Keratinocyte (primary cell): ENCODE measurements around the gene FAM107B. TPM values are rescaled to one million over a fixed set of nuclear protein-coding genes. Genes with fewer than 3 reads are reported as not detected.

Experiments
- DNase-seq: peaks from one replicate; pipeline ENCODE4 v3.0.0-alpha.2; 2011; ENCODE audit warnings: low read depth, missing footprints, low spot score
- FAIRE-seq: peaks from 2 replicates; lab custom pipeline; 2011; peaks lifted over from hg19 to GRCh38; lab: Jason Lieb, UNC
- H2AFZ ChIP-seq: 2 replicates; pipeline ENCODE4 v1.6.0; 2012; ENCODE audit warnings: low read length, control low read depth, inconsistent platforms; ENCODE audit not compliant: control insufficient read depth
- H3K27ac ChIP-seq: 2 replicates; pipeline ENCODE4 v1.5.1; 2011; ENCODE audit warnings: low read length; ENCODE audit not compliant: control insufficient read depth, insufficient read depth
- H3K27me3 ChIP-seq: 3 replicates; pipeline ENCODE4 v1.6.0; 2011; ENCODE audit warnings: low read length; ENCODE audit not compliant: control insufficient read depth, insufficient read depth; ENCODE audit errors: extremely low read depth
- H3K36me3 ChIP-seq, 2 experiments: 2 replicates in 1 of 2; 3 replicates in 1 of 2; pipeline ENCODE4 v1.5.1; 2011; ENCODE audit warnings: low read length in 2 of 2, mild to moderate bottlenecking in 1 of 2; ENCODE audit not compliant: control insufficient read depth in 2 of 2, insufficient read depth in 2 of 2; ENCODE audit errors: extremely low read depth in 1 of 2
- H3K4me1 ChIP-seq: 3 replicates; pipeline ENCODE4 v1.5.1; 2011; ENCODE audit warnings: low read length; ENCODE audit not compliant: control insufficient read depth, insufficient read depth; ENCODE audit errors: extremely low read depth
- H3K4me2 ChIP-seq: 3 replicates; pipeline ENCODE4 v1.6.0; 2011; ENCODE audit warnings: low read depth, low read length; ENCODE audit not compliant: control insufficient read depth, insufficient read depth; ENCODE audit errors: extremely low read depth
- H3K4me3 ChIP-seq, 3 experiments: fragments of 200-600 bp in 1 of 3; sonication (generic) in 1 of 3; 2 replicates in 2 of 3; 3 replicates in 1 of 3; pipeline ENCODE4 v1.5.1; 2011 to 2016; ENCODE audit warnings: low read length in 3 of 3, mild to moderate bottlenecking in 3 of 3, control low read depth in 2 of 3, inconsistent platforms in 1 of 3, low read depth in 1 of 3, mixed read lengths in 1 of 3, mixed run types in 1 of 3, moderate library complexity in 1 of 3; ENCODE audit not compliant: control insufficient read depth in 2 of 3, insufficient read depth in 2 of 3; ENCODE audit errors: extremely low read depth in 1 of 3
- H3K79me2 ChIP-seq: 2 replicates; pipeline ENCODE4 v1.6.0; 2012; ENCODE audit warnings: low read length; ENCODE audit not compliant: control insufficient read depth, insufficient read depth
- H3K9ac ChIP-seq: 3 replicates; pipeline ENCODE4 v1.6.0; 2011; ENCODE audit warnings: low read length; ENCODE audit not compliant: control insufficient read depth, insufficient read depth; ENCODE audit errors: extremely low read depth
- H3K9me1 ChIP-seq: 3 replicates; pipeline ENCODE4 v1.6.0; 2011; ENCODE audit warnings: low read length; ENCODE audit not compliant: control insufficient read depth, insufficient read depth; ENCODE audit errors: extremely low read depth
- H3K9me3 ChIP-seq: 2 replicates; pipeline ENCODE4 v1.5.1; 2012; ENCODE audit warnings: low read depth, low read length; ENCODE audit not compliant: control insufficient read depth
- H4K20me1 ChIP-seq: 3 replicates; pipeline ENCODE4 v1.6.0; 2011; ENCODE audit warnings: low read length; ENCODE audit not compliant: control insufficient read depth, insufficient read depth; ENCODE audit errors: extremely low read depth
- EZH2 ChIP-seq: IDR thresholded peaks from one replicate; pipeline ENCODE4 v1.6.1; 2012; ENCODE audit warnings: inconsistent platforms, mild to moderate bottlenecking, low read length, moderate library complexity
- dilution Hi-C: fragments of 300-500 bp; cut with MboI; formaldehyde crosslinking; loops from one replicate; pipeline ENCODE4 v1.7.0; 2020; ENCODE audit warnings: low sequenced_read_pairs; ENCODE audit not compliant: extremely low pct_ligation_motif_present
- polyA plus RNA-seq, 5 experiments: library from polyadenylated mRNA; depleted of rRNA in 3 of 5; stranded (reverse) in 3 of 5; stranded (forward) in 1 of 5; unstranded in 1 of 5; fragments of >200 nt; gene quantifications; 1 replicate in 1 of 5; 2 replicates in 3 of 5; 3 replicates in 1 of 5; pipeline versions ENCODE4 v1.2.1 to v1.2.3, GENCODE V29; 2011 to 2012; ENCODE audit warnings: missing spikeins in 2 of 5, low read depth in 1 of 5, low replicate concordance in 1 of 5
- TF ChIP-seq, protein P1 (sequence below), 3 experiments: IDR thresholded peaks in 1 of 3; conservative IDR thresholded peaks in 1 of 3; optimal IDR thresholded peaks in 1 of 3; 2 replicates in 2 of 3; 3 replicates in 1 of 3; pipeline versions ENCODE3 to v1.5.1; 2011; ENCODE audit warnings: low read length in 3 of 3, mild to moderate bottlenecking in 3 of 3, moderate library complexity in 2 of 3, control low read depth in 1 of 3, inconsistent platforms in 1 of 3; ENCODE audit not compliant: insufficient read depth in 2 of 3; ENCODE audit errors: extremely low read depth in 1 of 3

The FAM107B gene
- polyA plus RNA-seq, 1 donor (not counting 4 experiments of a cell fraction or from before 2014, with no cell fraction given): 8.7 TPM

DNA sequence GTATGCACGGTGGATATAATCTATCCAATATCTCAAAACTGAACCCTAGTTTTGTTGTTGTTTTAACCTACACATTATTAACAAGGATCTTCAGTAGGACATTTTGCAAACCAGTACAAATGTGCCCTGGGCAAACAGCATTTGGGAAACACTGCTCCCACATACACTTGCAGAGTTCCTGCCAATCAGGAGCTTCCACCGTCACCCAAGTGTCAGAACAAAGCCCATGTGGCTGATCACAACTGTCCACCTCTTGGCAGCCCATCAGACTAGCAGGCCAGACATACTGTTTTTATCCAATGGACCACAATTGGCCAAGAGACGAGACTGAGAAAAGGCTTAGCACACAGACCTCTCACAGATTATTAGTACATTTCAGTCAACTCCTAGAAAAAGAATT, 200.4 kb downstream of the FAM107B start:
- Histone ChIP-seq H3K9me1 (peaks cover 2% of the 10 kb centered on the region), H3K9ac (no peak overlapping the region), H3K36me3 (no peaks in the 10 kb centered on the region), H2AFZ (no peak overlapping the region), H3K4me3 (no peak overlapping the region), H3K4me1 (peaks cover 25% of the 10 kb centered on the region), H4K20me1 (peaks cover 2% of the 10 kb centered on the region), H3K79me2 (peaks cover 18% of the 10 kb centered on the region), H3K27me3 (no peaks in the 10 kb centered on the region), H3K4me2 (no peak overlapping the region), H3K9me3 (no peaks in the 10 kb centered on the region), H3K27ac (peak overlapping the region; percentile 3)
- DNase-seq (no peak), FAIRE-seq (no peak)
- dilution Hi-C loops: no loop called here
- TF ChIP-seq EZH2: no peak
- TF ChIP-seq, protein P1, sequence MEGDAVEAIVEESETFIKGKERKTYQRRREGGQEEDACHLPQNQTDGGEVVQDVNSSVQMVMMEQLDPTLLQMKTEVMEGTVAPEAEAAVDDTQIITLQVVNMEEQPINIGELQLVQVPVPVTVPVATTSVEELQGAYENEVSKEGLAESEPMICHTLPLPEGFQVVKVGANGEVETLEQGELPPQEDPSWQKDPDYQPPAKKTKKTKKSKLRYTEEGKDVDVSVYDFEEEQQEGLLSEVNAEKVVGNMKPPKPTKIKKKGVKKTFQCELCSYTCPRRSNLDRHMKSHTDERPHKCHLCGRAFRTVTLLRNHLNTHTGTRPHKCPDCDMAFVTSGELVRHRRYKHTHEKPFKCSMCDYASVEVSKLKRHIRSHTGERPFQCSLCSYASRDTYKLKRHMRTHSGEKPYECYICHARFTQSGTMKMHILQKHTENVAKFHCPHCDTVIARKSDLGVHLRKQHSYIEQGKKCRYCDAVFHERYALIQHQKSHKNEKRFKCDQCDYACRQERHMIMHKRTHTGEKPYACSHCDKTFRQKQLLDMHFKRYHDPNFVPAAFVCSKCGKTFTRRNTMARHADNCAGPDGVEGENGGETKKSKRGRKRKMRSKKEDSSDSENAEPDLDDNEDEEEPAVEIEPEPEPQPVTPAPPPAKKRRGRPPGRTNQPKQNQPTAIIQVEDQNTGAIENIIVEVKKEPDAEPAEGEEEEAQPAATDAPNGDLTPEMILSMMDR (optimal IDR thresholded peaks at IDR 0.05 in 1 of 3, IDR thresholded peaks at IDR 0.05 in 1 of 3, conservative IDR thresholded peaks at IDR 0.05 in 1 of 3; ENCODE audit: extremely low read depth in 1 of 3, insufficient read depth in 2 of 3, low read length in 3 of 3): no peak

DNA sequence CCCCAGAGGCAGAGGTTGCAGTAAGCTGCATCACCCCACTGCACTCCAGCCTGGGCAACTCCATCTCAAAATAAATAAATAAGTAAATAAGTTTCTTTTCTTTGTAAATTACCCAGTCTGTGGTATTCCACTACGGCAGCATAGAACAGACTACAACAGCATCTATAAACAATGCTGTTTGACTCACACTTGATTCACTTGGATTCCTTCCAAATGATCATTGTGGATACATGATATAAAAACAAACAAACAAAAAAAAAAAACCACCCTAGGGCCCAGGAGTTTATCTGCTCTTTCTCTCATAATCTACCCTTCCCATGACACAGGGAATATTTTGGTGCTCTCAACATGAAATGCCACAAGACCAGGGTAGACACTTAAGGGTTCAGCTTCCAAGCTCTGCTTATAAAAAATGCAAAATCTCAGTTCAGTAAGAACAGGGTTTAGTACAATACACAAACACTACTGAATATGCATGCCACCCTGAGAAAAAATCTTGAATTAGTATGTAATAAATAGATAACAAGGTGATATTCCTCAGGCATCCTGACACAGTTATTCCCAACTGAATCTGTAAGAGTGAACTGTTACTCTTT, 200.9 kb downstream of the FAM107B start:
- no peaks in the 10 kb centered on the region for H3K9me3 ChIP-seq
- H2AFZ ChIP-seq: no peak overlapping the region
- H4K20me1 ChIP-seq: peaks cover 2% of the 10 kb centered on the region
- peaks cover 25% of the 10 kb centered on the region for H3K4me1 ChIP-seq
- dilution Hi-C loops: no loop called here
- H3K9ac ChIP-seq: no peak overlapping the region
- no peaks in the 10 kb centered on the region for H3K27me3 ChIP-seq
- H3K36me3 ChIP-seq: no peaks in the 10 kb centered on the region
- H3K4me3 ChIP-seq: no peak overlapping the region
- peak overlapping the region; percentile 3 for H3K27ac ChIP-seq
- DNase-seq: no peak
- TF ChIP-seq EZH2: no peak
- TF ChIP-seq, protein P1 (optimal IDR thresholded peaks at IDR 0.05 in 1 of 3, IDR thresholded peaks at IDR 0.05 in 1 of 3, conservative IDR thresholded peaks at IDR 0.05 in 1 of 3; ENCODE audit: extremely low read depth in 1 of 3, insufficient read depth in 2 of 3, low read length in 3 of 3): no peak
- FAIRE-seq: peak; percentile 17
- H3K79me2 ChIP-seq: peaks cover 20% of the 10 kb centered on the region
- peaks cover 2% of the 10 kb centered on the region for H3K9me1 ChIP-seq
- H3K4me2 ChIP-seq: no peak overlapping the region
